ENCODE measurements around the gene OXA1L.
"Not testable (repeated sequence)": the region's sequence is repeated elsewhere in the genome, so short reads cannot be mapped to it uniquely, and the experiment has no call there.

The OXA1L gene

GRCh38 chr14:22766457-22767322 lies at the start of gene OXA1L:
TSS of gene OXA1L (plus strand) at chr14:22766688. CDS start at chr14:22766702, 14 bp downstream.
- peak; percentile 96 for DNase-seq

GRCh38 chr14:22718091-22718490 lies 48.4 kb upstream of the OXA1L start:
- DNase-seq = peak; percentile 17

- peak; percentile 6 for DNase-seq
Measured at GRCh38 chr14:22721213-22721612, 45.3 kb upstream of the OXA1L start.

GRCh38 chr14:22723815-22724214 lies 42.7 kb upstream of the OXA1L start:
- DNase-seq = no peak

GRCh38 chr14:22724847-22725246 lies 41.6 kb upstream of the OXA1L start:
- not testable (repeated sequence) for DNase-seq

- not testable (repeated sequence) for DNase-seq
Measured at GRCh38 chr14:22725374-22725773, 41.1 kb upstream of the OXA1L start.

- DNase-seq = peak; percentile 34
Measured at GRCh38 chr14:22726012-22726411, 40.5 kb upstream of the OXA1L start.

GRCh38 chr14:22732062-22732461 lies 34.4 kb upstream of the OXA1L start:
- not testable (repeated sequence) for DNase-seq

- no peak for DNase-seq
Measured at GRCh38 chr14:22733829-22734228, 32.7 kb upstream of the OXA1L start.

- DNase-seq = no peak
Measured at GRCh38 chr14:22735096-22735495, 31.4 kb upstream of the OXA1L start.

- not testable (repeated sequence) for DNase-seq
Measured at GRCh38 chr14:22736384-22736783, 30.1 kb upstream of the OXA1L start.

- no peak for DNase-seq
Measured at GRCh38 chr14:22737052-22737451, 29.4 kb upstream of the OXA1L start.

GRCh38 chr14:22739423-22739822 lies 27.1 kb upstream of the OXA1L start:
- no peak for DNase-seq

- DNase-seq = no peak
Measured at GRCh38 chr14:22740020-22740419, 26.5 kb upstream of the OXA1L start.

- DNase-seq = no peak
Measured at GRCh38 chr14:22747769-22748168, 18.7 kb upstream of the OXA1L start.

- DNase-seq = peak; percentile 10
Measured at GRCh38 chr14:22748206-22748605, 18.3 kb upstream of the OXA1L start.

- no peak for DNase-seq
Measured at GRCh38 chr14:22748631-22749068, 17.8 kb upstream of the OXA1L start.

- no peak for DNase-seq
Measured at GRCh38 chr14:22752422-22752821, 14.1 kb upstream of the OXA1L start.

- no peak for DNase-seq
Measured at GRCh38 chr14:22753586-22753985, 12.9 kb upstream of the OXA1L start.

- DNase-seq = not testable (repeated sequence)
Measured at GRCh38 chr14:22757972-22758650, 8.4 kb upstream of the OXA1L start.

- DNase-seq = no peak
Measured at GRCh38 chr14:22761734-22762133, 4.8 kb upstream of the OXA1L start.

- DNase-seq = no peak
Measured at GRCh38 chr14:22764382-22764781, 2.1 kb upstream of the OXA1L start.

- DNase-seq = no peak
Measured at GRCh38 chr14:22767323-22767589, 768 bp downstream of the OXA1L start.

GRCh38 chr14:22768947-22769346 lies 2.5 kb downstream of the OXA1L start:
- DNase-seq = no peak
